Osteocyte (in vitro differentiated cells): ENCODE results near the gene DELE1. TPM values are rescaled to one million over a fixed set of nuclear protein-coding genes. Genes with fewer than 3 reads are reported as not detected.

Experiments used
- DNase-seq: peaks from one replicate; pipeline ENCODE4 v3.0.0; 2021; ENCODE audit warnings: mixed read lengths; ENCODE audit not compliant: unreplicated experiment; ENCODE audit errors: extremely low spot score
- H3K27ac Mint-ChIP-seq: one replicate; pipeline ENCODE4 v1.8.0; 2021; ENCODE audit warnings: mild to moderate bottlenecking, mixed read lengths; ENCODE audit not compliant: unreplicated experiment
- H3K27me3 Mint-ChIP-seq: one replicate; pipeline ENCODE4 v1.8.0; 2021; ENCODE audit warnings: mixed read lengths; ENCODE audit not compliant: unreplicated experiment
- H3K36me3 Mint-ChIP-seq: one replicate; pipeline ENCODE4 v1.8.0; 2021; ENCODE audit warnings: mixed read lengths; ENCODE audit not compliant: unreplicated experiment
- H3K4me1 Mint-ChIP-seq: one replicate; pipeline ENCODE4 v1.8.0; 2021; ENCODE audit warnings: mixed read lengths; ENCODE audit not compliant: unreplicated experiment
- H3K4me3 Mint-ChIP-seq: one replicate; pipeline ENCODE4 v1.8.0; 2021; ENCODE audit warnings: mild to moderate bottlenecking, moderate library complexity, mixed read lengths; ENCODE audit not compliant: unreplicated experiment
- H3K9me3 Mint-ChIP-seq: one replicate; pipeline ENCODE4 v1.8.0; 2021; ENCODE audit warnings: mixed read lengths; ENCODE audit not compliant: unreplicated experiment
- total RNA-seq: library from RNA; stranded (reverse); gene quantifications from 2 replicates; pipeline ENCODE4 v1.2.1, GENCODE V29; 2021
- TF ChIP-seq, protein P1 (sequence below): fragments of 200-600 bp; sonication (generic); IDR thresholded peaks from 2 replicates; pipeline ENCODE4 v1.5.0; 2021; ENCODE audit warnings: antibody characterized with exemption, mild to moderate bottlenecking, moderate library complexity

The DELE1 gene
- total RNA-seq, 1 donor from 2014 or later: 64.1 TPM

DNA sequence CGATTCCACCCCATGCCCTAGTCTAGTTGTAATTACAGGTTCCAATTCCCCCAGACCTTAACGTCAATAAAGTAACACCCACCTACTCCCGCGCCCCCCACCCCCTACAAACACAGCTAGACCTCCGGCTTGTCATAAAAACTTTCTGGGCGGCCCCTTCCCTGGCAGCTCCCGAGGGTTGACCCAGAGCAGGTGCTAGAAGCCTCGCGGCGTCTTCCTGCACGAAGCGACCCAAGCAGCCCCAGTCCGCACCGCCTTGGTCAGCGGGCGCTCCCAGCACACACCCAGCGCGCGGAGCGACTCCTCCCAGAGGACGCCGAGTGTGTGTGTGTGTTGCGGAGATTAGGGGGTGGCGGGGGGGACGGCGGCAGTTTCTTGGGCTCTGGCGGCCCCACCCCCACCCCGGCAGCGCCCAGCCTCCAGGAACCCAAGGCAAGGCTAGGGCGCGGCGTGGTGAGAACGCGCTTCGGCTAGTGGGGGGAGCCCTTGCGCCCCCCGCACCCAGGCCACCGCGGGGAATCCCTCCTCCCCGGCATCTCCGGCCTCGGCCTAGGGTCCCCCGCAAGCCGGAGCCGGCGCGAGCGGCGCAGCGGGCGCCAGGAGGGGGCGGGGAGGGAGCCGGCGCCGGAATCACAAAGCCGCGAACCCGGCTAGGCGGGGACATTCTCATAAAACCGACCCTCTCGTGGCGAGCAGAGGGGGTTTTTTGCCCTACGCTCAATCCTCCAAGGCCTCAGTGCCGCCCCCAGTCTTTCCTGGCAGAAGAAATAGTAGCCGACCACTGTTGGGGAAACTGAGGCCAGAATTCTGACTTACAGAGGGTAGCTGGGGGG is 47.7 kb upstream of the DELE1 start:
- Mint-ChIP-seq H3K27me3 (peaks cover 65% of the 10 kb centered on the region), H3K4me1 (peaks cover 23% of the 10 kb centered on the region), H3K4me3 (peak overlapping the region; percentile 84), H3K9me3 (no peaks in the 10 kb centered on the region), H3K36me3 (no peaks in the 10 kb centered on the region), H3K27ac (no peak overlapping the region)
- DNase-seq: peak; percentile 77
- TF ChIP-seq, protein P1, sequence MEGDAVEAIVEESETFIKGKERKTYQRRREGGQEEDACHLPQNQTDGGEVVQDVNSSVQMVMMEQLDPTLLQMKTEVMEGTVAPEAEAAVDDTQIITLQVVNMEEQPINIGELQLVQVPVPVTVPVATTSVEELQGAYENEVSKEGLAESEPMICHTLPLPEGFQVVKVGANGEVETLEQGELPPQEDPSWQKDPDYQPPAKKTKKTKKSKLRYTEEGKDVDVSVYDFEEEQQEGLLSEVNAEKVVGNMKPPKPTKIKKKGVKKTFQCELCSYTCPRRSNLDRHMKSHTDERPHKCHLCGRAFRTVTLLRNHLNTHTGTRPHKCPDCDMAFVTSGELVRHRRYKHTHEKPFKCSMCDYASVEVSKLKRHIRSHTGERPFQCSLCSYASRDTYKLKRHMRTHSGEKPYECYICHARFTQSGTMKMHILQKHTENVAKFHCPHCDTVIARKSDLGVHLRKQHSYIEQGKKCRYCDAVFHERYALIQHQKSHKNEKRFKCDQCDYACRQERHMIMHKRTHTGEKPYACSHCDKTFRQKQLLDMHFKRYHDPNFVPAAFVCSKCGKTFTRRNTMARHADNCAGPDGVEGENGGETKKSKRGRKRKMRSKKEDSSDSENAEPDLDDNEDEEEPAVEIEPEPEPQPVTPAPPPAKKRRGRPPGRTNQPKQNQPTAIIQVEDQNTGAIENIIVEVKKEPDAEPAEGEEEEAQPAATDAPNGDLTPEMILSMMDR: no peak

DNA sequence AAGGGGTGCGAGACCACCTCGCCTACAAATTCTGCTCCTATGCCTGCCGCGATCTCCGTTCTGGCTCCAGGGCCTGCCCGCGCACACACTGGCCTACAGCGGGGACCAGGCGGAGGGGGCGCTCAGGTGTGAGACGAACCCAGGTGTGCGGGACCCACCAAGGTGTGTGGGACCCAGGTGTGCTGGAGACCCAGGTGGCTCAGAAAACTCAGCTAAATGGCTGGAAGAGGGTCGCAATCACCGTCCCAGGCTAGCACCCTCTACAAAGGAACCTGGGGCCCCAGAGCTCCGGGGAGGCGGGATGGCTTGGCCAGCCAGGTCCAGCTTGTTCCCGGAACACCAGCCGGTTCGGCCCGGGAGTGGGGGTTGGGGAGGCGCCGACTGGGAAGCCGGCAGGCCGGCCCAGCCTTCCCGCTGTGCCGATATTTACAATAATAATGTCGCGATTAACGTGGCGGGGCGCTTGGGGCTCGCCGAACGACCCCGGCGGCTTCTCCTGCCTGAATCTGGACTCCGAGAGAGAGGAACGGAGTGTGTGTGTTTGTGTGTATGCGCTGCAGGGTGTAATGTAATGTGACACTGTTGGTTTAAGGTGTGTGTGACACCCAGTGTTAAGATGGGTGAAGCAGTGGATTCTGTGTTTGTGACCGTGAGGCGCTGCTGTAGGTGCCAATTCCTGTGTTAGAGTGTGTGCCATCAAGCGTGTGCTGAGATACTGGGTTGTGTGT is 46.9 kb upstream of the DELE1 start:
- TF ChIP-seq, protein P1: no peak
- Mint-ChIP-seq H3K27me3 (peaks cover 70% of the 10 kb centered on the region), H3K4me3 (peak overlapping the region; percentile 84), H3K4me1 (peaks cover 23% of the 10 kb centered on the region), H3K9me3 (no peaks in the 10 kb centered on the region), H3K36me3 (no peaks in the 10 kb centered on the region), H3K27ac (peak overlapping the region; percentile 2)
- DNase-seq: peak; percentile 81

DNA sequence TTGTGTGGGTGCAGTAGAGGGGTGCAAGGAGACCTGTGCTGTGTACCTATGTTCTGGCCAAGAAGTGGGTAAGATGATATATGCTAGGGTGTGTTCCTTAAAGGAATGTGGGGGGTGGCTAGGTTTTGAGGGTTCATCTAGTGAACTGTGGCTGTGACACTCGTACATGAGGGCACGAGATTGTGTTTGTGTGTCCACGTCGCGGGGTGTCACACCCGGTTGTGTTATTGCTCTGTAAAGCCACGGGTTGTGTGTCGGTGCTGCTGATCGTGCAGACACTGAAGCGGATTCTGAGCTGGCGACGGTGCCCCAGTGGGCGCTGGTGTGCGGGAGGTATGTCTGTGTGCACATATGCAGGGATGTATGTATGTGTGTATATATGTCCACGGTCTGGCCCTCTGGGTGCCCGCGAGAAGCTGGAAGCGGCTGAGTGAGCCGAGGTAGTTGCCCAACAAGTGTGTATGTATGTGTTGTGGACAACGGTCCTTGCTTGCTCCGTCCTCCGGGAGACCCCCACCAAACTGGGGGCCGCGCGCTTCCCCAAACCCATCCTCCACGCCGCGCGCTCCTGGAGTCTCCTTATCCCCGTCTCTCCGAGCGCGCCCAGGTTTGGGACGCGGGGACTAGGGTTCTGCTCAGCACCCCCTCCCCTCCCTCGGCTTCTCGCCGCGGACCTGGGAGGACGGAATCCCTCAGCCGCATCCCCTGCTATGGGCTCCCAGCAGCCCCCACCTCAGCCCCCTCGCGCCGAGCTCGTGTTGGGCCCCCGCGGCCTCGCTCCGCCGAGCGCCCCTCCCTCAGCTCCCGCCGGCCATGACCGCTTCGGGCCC is 46.1 kb upstream of the DELE1 start:
- peaks cover 75% of the 10 kb centered on the region for H3K27me3 Mint-ChIP-seq
- no peak for DNase-seq
- H3K9me3 Mint-ChIP-seq: no peaks in the 10 kb centered on the region
- H3K4me3 Mint-ChIP-seq: peak overlapping the region; percentile 84
- H3K27ac Mint-ChIP-seq: no peak overlapping the region
- peaks cover 25% of the 10 kb centered on the region for H3K4me1 Mint-ChIP-seq
- TF ChIP-seq, protein P1: no peak
- H3K36me3 Mint-ChIP-seq: no peaks in the 10 kb centered on the region

DNA sequence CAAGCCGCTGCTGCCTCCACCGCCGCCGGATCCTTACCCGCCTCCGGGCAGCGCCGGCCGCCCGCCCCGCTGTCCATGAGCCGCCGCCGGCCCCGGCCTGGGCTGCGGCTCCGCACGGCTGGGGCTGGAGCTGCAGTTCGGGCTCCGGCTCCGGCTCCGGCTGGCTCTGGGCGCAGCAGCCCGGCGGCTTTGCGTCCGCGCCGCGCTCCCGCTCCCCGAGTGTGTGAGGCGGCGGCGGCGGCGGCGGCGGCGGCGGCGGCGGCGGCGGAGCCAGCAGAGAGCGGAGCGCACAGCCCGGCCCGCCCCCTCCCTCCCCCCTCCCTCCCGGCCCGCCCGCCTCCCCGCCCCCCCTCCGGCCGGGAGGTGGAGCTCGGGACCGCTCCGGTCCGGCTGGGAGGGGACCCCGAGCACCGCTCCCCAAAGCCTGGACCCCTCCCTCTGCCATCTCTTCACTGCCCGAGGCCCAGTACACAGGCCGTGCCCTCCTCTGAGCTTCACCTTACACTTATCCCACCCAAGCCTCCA is 45.4 kb upstream of the DELE1 start, which contains the start of gene PCDH1:
Gene PCDH1 (minus strand): TSS at position 225 of the 525 bp plus-strand sequence. CDS start 148 bp downstream, at position 77.
- no peaks in the 10 kb centered on the region for H3K36me3 Mint-ChIP-seq
- peak within 1 kb of the TSS; percentile 84 for H3K4me3 Mint-ChIP-seq
- TF ChIP-seq, protein P1: no peak
- H3K4me1 Mint-ChIP-seq: peaks cover 25% of the 10 kb centered on the region
- H3K9me3 Mint-ChIP-seq: no peaks in the 10 kb centered on the region
- peak within 1 kb of the TSS; percentile 58 for H3K27ac Mint-ChIP-seq
- H3K27me3 Mint-ChIP-seq: peaks cover 73% of the 10 kb centered on the region
- DNase-seq: no peak
